Sigmoid colon (tissue), 4 donors: ENCODE results near the gene EFEMP2.

ENCODE experiments used
- CTCF ChIP-seq, 4 experiments: fragments of 450-650 bp in 3 of 4; fragments of 200-600 bp in 1 of 4; IDR thresholded peaks; one replicate each; pipeline ENCODE4 v1.5.1; 2016 to 2019; ENCODE audit warnings: antibody characterized with exemption in 4 of 4, mild to moderate bottlenecking in 3 of 4, moderate library complexity in 2 of 4
- EP300 ChIP-seq, 4 donors: sonication (generic); formaldehyde crosslinking; IDR thresholded peaks; one replicate each; pipeline ENCODE4 v1.6.1; 2017; ENCODE audit warnings: antibody characterized with exemption in 4 of 4
- POLR2A ChIP-seq, 2 donors: fragments of 450-650 bp; IDR thresholded peaks; one replicate each; pipeline ENCODE4 v1.6.1; 2016; ENCODE audit warnings: antibody characterized with exemption in 2 of 2, mild to moderate bottlenecking in 2 of 2, moderate library complexity in 2 of 2
- POLR2AphosphoS5 ChIP-seq, 4 donors: sonication (generic); formaldehyde crosslinking; IDR thresholded peaks; one replicate each; pipeline ENCODE4 v1.6.1; 2017; ENCODE audit warnings: antibody characterized with exemption in 4 of 4

GRCh38 chr11:65868076-65868667 lies 4.4 kb downstream of the EFEMP2 start:
- no peak for TF ChIP-seq CTCF (IDR thresholded peaks at IDR 0.05)
- TF ChIP-seq POLR2AphosphoS5 (IDR thresholded peaks at IDR 0.05): peak in 1 of 4 donors; percentile 35
- TF ChIP-seq POLR2A (IDR thresholded peaks at IDR 0.05): no peak
- no peak for TF ChIP-seq EP300 (IDR thresholded peaks at IDR 0.05)
